Cerebellar cortex (tissue), 1 donor: ENCODE data around the gene CSN3.

Experiments used
- DNase-seq: peaks from one replicate; pipeline ENCODE4 v3.0.0-alpha.2; 2015; ENCODE audit warnings: low spot score

CSN3 gene

DNA sequence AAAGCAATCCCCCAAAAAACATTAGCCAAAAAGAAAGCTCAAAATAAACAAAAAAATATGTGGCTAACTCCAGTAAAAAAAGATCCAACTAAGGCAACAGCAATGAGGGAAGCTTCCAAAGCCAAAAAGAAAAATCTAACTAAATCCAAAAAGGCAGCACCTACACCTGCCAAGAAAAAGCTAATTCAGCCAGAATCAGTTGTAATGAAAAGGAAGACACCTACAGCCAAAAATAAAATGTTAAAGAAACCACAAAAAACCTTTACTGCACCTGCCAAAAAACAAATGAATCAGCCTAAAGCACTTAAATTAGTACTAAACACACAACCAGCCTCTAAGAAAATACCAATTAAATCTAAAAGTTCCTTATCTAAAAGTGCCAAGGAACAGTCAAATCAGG is 55.2 kb downstream of the CSN3 start:
- DNase-seq: no peak

- no peak for DNase-seq
Measured at GRCh38 chr4:70298051-70298450, 55.7 kb downstream of the CSN3 start.

DNA sequence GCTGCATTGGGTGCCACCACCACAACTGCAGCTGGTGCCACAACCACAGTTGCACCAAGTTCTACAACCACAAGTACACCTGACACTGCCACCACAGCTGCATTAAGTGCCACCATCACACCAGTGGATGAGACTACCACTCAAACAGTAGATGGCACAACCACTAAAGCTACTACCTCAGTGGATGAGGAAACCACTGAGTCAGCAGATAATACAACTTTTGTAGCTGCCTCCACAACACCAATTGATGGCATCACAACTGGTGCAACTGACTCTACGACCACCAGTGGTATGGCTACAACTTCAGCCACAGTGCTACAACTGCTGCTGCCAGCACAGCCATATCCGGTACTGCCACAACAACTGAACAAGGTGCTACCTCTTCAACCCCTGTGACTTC is 57.2 kb downstream of the CSN3 start:
- no peak for DNase-seq

DNA sequence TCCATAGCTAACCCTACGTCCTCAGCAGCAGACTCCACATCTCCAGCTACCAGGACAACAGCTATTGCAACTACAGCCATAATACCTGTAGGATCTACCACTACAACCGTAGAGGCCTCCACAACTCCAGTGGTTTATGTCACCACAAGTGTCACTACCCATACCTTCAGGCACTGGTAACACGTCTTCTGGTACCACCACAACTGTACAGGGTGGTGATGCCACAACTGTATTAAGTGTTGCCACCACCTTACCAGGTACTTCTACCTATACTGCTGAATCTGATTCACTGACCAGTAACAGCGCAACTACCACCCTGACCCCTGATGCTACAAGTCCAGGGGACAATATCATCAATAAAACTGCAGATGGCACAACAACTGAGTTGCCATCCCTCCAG is 57.8 kb downstream of the CSN3 start:
- DNase-seq: no peak
